Neutrophil (primary cell): ENCODE results near the gene SNX1.

Source experiments
- H3K27ac ChIP-seq: fragments of 200-600 bp; sonication (generic); 2 replicates; pipeline ENCODE4 v1.5.1; 2016; ENCODE audit warnings: mild to moderate bottlenecking, moderate library complexity
- H3K27me3 ChIP-seq: fragments of 200-600 bp; sonication (generic); 2 replicates; pipeline ENCODE4 v1.6.0; 2016; ENCODE audit warnings: mild to moderate bottlenecking
- H3K36me3 ChIP-seq: fragments of 200-600 bp; sonication (generic); 2 replicates; pipeline ENCODE4 v1.5.1; 2017
- H3K4me1 ChIP-seq, 2 experiments: fragments of 200-600 bp in 1 of 2; sonication (generic) in 1 of 2; 1 replicate in 1 of 2; 2 replicates in 1 of 2; pipeline versions ENCODE4 v1.5.1 to v1.6.1; 2013 to 2016; ENCODE audit warnings: low read depth in 1 of 2, low read length in 1 of 2, mild to moderate bottlenecking in 1 of 2, moderate library complexity in 1 of 2; ENCODE audit not compliant: control insufficient read depth in 1 of 2, insufficient read depth in 1 of 2
- H3K4me3 ChIP-seq, 2 experiments: fragments of 200-600 bp in 1 of 2; sonication (generic) in 1 of 2; 1 replicate in 1 of 2; 2 replicates in 1 of 2; pipeline ENCODE4 v1.5.1; 2013 to 2016; ENCODE audit warnings: low read depth in 1 of 2, low read length in 1 of 2, mild to moderate bottlenecking in 1 of 2, moderate library complexity in 1 of 2
- H3K9me3 ChIP-seq: fragments of 200-600 bp; sonication (generic); 2 replicates; pipeline ENCODE4 v1.5.1; 2016
- TF ChIP-seq, protein P1 (sequence below): fragments of 200-600 bp; sonication (generic); IDR thresholded peaks from 2 replicates; pipeline ENCODE4 v1.5.1; 2016; ENCODE audit warnings: antibody characterized with exemption

SNX1 gene

GRCh38 chr15:64187396-64188191 is 91.8 kb downstream of the SNX1 start:
- TF ChIP-seq, protein P1, sequence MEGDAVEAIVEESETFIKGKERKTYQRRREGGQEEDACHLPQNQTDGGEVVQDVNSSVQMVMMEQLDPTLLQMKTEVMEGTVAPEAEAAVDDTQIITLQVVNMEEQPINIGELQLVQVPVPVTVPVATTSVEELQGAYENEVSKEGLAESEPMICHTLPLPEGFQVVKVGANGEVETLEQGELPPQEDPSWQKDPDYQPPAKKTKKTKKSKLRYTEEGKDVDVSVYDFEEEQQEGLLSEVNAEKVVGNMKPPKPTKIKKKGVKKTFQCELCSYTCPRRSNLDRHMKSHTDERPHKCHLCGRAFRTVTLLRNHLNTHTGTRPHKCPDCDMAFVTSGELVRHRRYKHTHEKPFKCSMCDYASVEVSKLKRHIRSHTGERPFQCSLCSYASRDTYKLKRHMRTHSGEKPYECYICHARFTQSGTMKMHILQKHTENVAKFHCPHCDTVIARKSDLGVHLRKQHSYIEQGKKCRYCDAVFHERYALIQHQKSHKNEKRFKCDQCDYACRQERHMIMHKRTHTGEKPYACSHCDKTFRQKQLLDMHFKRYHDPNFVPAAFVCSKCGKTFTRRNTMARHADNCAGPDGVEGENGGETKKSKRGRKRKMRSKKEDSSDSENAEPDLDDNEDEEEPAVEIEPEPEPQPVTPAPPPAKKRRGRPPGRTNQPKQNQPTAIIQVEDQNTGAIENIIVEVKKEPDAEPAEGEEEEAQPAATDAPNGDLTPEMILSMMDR: no peak

More at GRCh38 chr15:64187396-64188191, 91.8 kb downstream of the SNX1 start:
- H3K36me3 ChIP-seq: peaks cover 4% of the 10 kb centered on the region
- H3K4me3 ChIP-seq: no peak overlapping the region
- H3K27me3 ChIP-seq: no peaks in the 10 kb centered on the region
- no peak overlapping the region for H3K27ac ChIP-seq
- no peaks in the 10 kb centered on the region for H3K9me3 ChIP-seq
- peaks cover 6 to 10% of the 10 kb centered on the region in 2 experiments for H3K4me1 ChIP-seq
